ENCODE measurements around the gene LST1. TPM values are rescaled to one million over a fixed set of nuclear protein-coding genes. Genes with fewer than 3 reads are reported as not detected.

The LST1 gene
- total and polyA plus RNA-seq, 2 donors (not counting 1 experiment from before 2014, with no cell fraction given): 7.4 to 30.5 TPM

DNA sequence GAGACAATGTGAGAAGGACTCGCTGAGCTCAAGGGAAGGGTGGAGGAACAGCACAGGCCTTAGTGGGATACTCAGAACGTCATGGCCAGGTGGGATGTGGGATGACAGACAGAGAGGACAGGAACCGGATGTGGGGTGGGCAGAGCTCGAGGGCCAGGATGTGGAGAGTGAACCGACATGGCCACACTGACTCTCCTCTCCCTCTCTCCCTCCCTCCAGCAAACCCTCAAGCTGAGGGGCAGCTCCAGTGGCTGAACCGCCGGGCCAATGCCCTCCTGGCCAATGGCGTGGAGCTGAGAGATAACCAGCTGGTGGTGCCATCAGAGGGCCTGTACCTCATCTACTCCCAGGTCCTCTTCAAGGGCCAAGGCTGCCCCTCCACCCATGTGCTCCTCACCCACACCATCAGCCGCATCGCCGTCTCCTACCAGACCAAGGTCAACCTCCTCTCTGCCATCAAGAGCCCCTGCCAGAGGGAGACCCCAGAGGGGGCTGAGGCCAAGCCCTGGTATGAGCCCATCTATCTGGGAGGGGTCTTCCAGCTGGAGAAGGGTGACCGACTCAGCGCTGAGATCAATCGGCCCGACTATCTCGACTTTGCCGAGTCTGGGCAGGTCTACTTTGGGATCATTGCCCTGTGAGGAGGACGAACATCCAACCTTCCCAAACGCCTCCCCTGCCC lies 9.0 kb upstream of the LST1 start:
- Histone ChIP-seq H2AFZ (ENCODE audit: insufficient read depth, low read depth, low read length, poor library complexity, severe bottlenecking) (no peak overlapping the region), H3K9ac (ENCODE audit: low read length) (peak overlapping the region; percentile 74), H3K4me2 (replicated peaks; ENCODE audit: low read depth, low read length, poor library complexity, severe bottlenecking) (peak overlapping the region; percentile 88), H3K4me3 (ENCODE audit: control extremely low read depth in 1 of 5, extremely low read depth in 1 of 5, insufficient read depth in 1 of 5, low read depth in 2 of 5, low read length in 4 of 5) (peak overlapping the region; percentile 74 to 87 (median 77)), H4K20me1 (ENCODE audit: control insufficient read depth, insufficient read depth, low read length, poor library complexity, severe bottlenecking) (peaks cover 33% of the 10 kb centered on the region), H3K79me2 (ENCODE audit: control insufficient read depth, insufficient read depth, low read length) (peaks cover 93% of the 10 kb centered on the region), H3K9me3 (ENCODE audit: control extremely low read depth in 1 of 3, control insufficient read depth in 2 of 3, insufficient read depth in 1 of 3, low read length in 2 of 3) (no peaks in the 10 kb centered on the region), H3K4me1 (ENCODE audit: control insufficient read depth in 2 of 2, insufficient read depth in 2 of 2, low read length in 2 of 2) (peaks cover 66 to 86% of the 10 kb centered on the region in 2 donors), H3K27ac (ENCODE audit: low read length in 2 of 2) (peak overlapping the region; percentile 77 to 89), H3K36me3 (replicated peaks in 1 of 2; ENCODE audit: control extremely low read depth in 1 of 2, control insufficient read depth in 1 of 2, extremely low read depth in 1 of 2, insufficient read depth in 2 of 2, low read length in 1 of 2) (peaks cover 2 to 43% of the 10 kb centered on the region in 2 experiments), H3K27me3 (replicated peaks in 1 of 4; ENCODE audit: control extremely low read depth in 1 of 4, control insufficient read depth in 3 of 4, insufficient read depth in 4 of 4, low read length in 3 of 4) (no peaks in the 10 kb centered on the region)
- intact Hi-C loops (cut with micrococcal nuclease): loop anchor here (1.0 kb wide), 1 partner anchor 9 kb away; no protein-coding TSS in a partner anchor
- H3K9me3 Mint-ChIP-seq (ENCODE audit: insufficient read depth): no peaks in the 10 kb centered on the region
- H3K4me1 Mint-ChIP-seq: peaks cover 85% of the 10 kb centered on the region
- DNase-seq (peak; percentile 38), ATAC-seq (ENCODE audit: low read depth) (no peak)
- peak overlapping the region; percentile 93 for H3K27ac Mint-ChIP-seq
- 75% methylated on average over 15 of the region's 19 CpGs for WGBS (ENCODE audit: insufficient coverage)
- no peak for TF ChIP-seq EZH2 (IDR thresholded peaks at IDR 0.05; ENCODE audit: borderline replicate concordance, insufficient read depth, low read depth, low read length, poor library complexity, severe bottlenecking)
- TF ChIP-seq, protein P1, sequence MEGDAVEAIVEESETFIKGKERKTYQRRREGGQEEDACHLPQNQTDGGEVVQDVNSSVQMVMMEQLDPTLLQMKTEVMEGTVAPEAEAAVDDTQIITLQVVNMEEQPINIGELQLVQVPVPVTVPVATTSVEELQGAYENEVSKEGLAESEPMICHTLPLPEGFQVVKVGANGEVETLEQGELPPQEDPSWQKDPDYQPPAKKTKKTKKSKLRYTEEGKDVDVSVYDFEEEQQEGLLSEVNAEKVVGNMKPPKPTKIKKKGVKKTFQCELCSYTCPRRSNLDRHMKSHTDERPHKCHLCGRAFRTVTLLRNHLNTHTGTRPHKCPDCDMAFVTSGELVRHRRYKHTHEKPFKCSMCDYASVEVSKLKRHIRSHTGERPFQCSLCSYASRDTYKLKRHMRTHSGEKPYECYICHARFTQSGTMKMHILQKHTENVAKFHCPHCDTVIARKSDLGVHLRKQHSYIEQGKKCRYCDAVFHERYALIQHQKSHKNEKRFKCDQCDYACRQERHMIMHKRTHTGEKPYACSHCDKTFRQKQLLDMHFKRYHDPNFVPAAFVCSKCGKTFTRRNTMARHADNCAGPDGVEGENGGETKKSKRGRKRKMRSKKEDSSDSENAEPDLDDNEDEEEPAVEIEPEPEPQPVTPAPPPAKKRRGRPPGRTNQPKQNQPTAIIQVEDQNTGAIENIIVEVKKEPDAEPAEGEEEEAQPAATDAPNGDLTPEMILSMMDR (IDR thresholded peaks at IDR 0.05): no peak
- H3K4me3 Mint-ChIP-seq: peak overlapping the region; percentile 89
- ChIA-PET POLR2A (interaction anchor here (0.5 to 42.6 kb wide), 8 partner anchors 8 to 1049 kb away, joined by 3 to 1450 read pairs (median 8); partner anchors contain the start of genes ATP6V1G2, LST1, LTA and LTB), CTCF (interaction anchor here (0.7 to 35.3 kb wide), 7 partner anchors 8 to 353 kb away, joined by 3 to 2241 read pairs (median 8); partner anchors contain the start of genes ATP6V1G2, LST1, LTA and NCR3)
- H3K27me3 Mint-ChIP-seq: no peaks in the 10 kb centered on the region

DNA sequence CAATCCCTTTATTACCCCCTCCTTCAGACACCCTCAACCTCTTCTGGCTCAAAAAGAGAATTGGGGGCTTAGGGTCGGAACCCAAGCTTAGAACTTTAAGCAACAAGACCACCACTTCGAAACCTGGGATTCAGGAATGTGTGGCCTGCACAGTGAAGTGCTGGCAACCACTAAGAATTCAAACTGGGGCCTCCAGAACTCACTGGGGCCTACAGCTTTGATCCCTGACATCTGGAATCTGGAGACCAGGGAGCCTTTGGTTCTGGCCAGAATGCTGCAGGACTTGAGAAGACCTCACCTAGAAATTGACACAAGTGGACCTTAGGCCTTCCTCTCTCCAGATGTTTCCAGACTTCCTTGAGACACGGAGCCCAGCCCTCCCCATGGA lies 8.5 kb upstream of the LST1 start:
- no peaks in the 10 kb centered on the region for H3K9me3 Mint-ChIP-seq (ENCODE audit: insufficient read depth)
- Histone ChIP-seq H2AFZ (ENCODE audit: insufficient read depth, low read depth, low read length, poor library complexity, severe bottlenecking) (no peak overlapping the region), H3K4me2 (replicated peaks; ENCODE audit: low read depth, low read length, poor library complexity, severe bottlenecking) (peak overlapping the region; percentile 88), H3K27ac (ENCODE audit: low read length in 2 of 2) (peak overlapping the region; percentile 7 to 89), H3K36me3 (replicated peaks in 1 of 2; ENCODE audit: control extremely low read depth in 1 of 2, control insufficient read depth in 1 of 2, extremely low read depth in 1 of 2, insufficient read depth in 2 of 2, low read length in 1 of 2) (peaks cover 2 to 43% of the 10 kb centered on the region in 2 experiments), H3K4me3 (ENCODE audit: control extremely low read depth in 1 of 5, extremely low read depth in 1 of 5, insufficient read depth in 1 of 5, low read depth in 2 of 5, low read length in 4 of 5) (peak overlapping the region in 2 of 5 experiments; percentile 74 to 85), H3K27me3 (replicated peaks in 1 of 4; ENCODE audit: control extremely low read depth in 1 of 4, control insufficient read depth in 3 of 4, insufficient read depth in 4 of 4, low read length in 3 of 4) (no peaks in the 10 kb centered on the region), H3K4me1 (ENCODE audit: control insufficient read depth in 2 of 2, insufficient read depth in 2 of 2, low read length in 2 of 2) (peaks cover 66 to 83% of the 10 kb centered on the region in 2 donors), H3K9me3 (ENCODE audit: control extremely low read depth in 1 of 3, control insufficient read depth in 2 of 3, insufficient read depth in 1 of 3, low read length in 2 of 3) (no peaks in the 10 kb centered on the region), H4K20me1 (ENCODE audit: control insufficient read depth, insufficient read depth, low read length, poor library complexity, severe bottlenecking) (peaks cover 33% of the 10 kb centered on the region), H3K9ac (ENCODE audit: low read length) (peak overlapping the region; percentile 74), H3K79me2 (ENCODE audit: control insufficient read depth, insufficient read depth, low read length) (peaks cover 93% of the 10 kb centered on the region)
- peak overlapping the region; percentile 93 for H3K27ac Mint-ChIP-seq
- peak overlapping the region; percentile 89 for H3K4me3 Mint-ChIP-seq
- 88% methylated on average over 1 of the region's 3 CpGs for WGBS (ENCODE audit: insufficient coverage)
- ChIA-PET POLR2A (interaction anchor here (0.5 to 42.6 kb wide), 6 partner anchors 7 to 1050 kb away, joined by 3 to 1450 read pairs (median 10); partner anchors contain the start of genes ATP6V1G2, LST1, LTA and LTB), CTCF (interaction anchor here (1.1 to 35.3 kb wide), 4 partner anchors 18 to 253 kb away, joined by 3 to 2241 read pairs (median 559); partner anchors contain the start of genes ATP6V1G2, LST1, LTA and NCR3)
- H3K4me1 Mint-ChIP-seq: peaks cover 85% of the 10 kb centered on the region
- no peak for ATAC-seq (ENCODE audit: low read depth)
- intact Hi-C loops (cut with micrococcal nuclease): no loop called here
- no peak for DNase-seq
- no peak for TF ChIP-seq EZH2 (IDR thresholded peaks at IDR 0.05; ENCODE audit: borderline replicate concordance, insufficient read depth, low read depth, low read length, poor library complexity, severe bottlenecking)
- TF ChIP-seq, protein P1 (IDR thresholded peaks at IDR 0.05): no peak
- H3K27me3 Mint-ChIP-seq: no peaks in the 10 kb centered on the region

Data from B cell (primary cell).